ENCODE data around the gene CLDN6. TPM values are rescaled to one million over a fixed set of nuclear protein-coding genes. Genes with fewer than 3 reads are reported as not detected.
A peak's percentile ranks its signal among the peaks of the same experiment; 100 is the strongest.

Gene CLDN6
- total and polyA plus RNA-seq, 9 of the 15 experiments (the other 6 are each of a cell fraction or from before 2014, with no cell fraction given) = 0.22 to 0.75 (median 0.38) TPM; not detected in 3

GRCh38 chr16:3066440-3066748 lies 48.4 kb upstream of the CLDN6 start:
- intact Hi-C loops (cut with micrococcal nuclease) = no loop called here
- H4K20me1 ChIP-seq (replicated peaks; ENCODE audit: control insufficient read depth, insufficient read depth, low read length) = no peaks in the 10 kb centered on the region
- no peaks in the 10 kb centered on the region for H3K9me3 ChIP-seq (replicated peaks; ENCODE audit: control insufficient read depth, insufficient read depth, low read depth, low read length)
- ChIA-PET CTCF (ENCODE audit: low intra/inter-chr PET ratio) (no interaction called here), POLR2A (interaction anchor here (0.7 kb wide), 1 partner anchor 86 kb away, joined by 3 read pairs; no protein-coding TSS in a partner anchor)
- H3K4me2 ChIP-seq (ENCODE audit: insufficient read depth, low read length) = no peak overlapping the region
- BruUV-seq (replicated peaks) = no TSS peak
- 71% methylated on average over 5 of the region's 7 CpGs for WGBS (ENCODE audit: insufficient coverage, low coverage, missing lambda C conversion rate)
- no peaks in the 10 kb centered on the region for H3K79me2 ChIP-seq (ENCODE audit: control insufficient read depth, insufficient read depth, low read length)
- H3K27me3 ChIP-seq (ENCODE audit: control insufficient read depth in 2 of 2, insufficient read depth in 2 of 2, low read length in 2 of 2) = no peaks in the 10 kb centered on the region
- DNase-seq (ENCODE audit: extremely low read depth in 1 of 4, low spot score in 3 of 4) (no peak), FAIRE-seq (no peak), ATAC-seq (no peak)
- H3K36me3 ChIP-seq (ENCODE audit: control insufficient read depth, insufficient read depth, low read length) = no peaks in the 10 kb centered on the region
- TF ChIP-seq ZKSCAN8 (CRISPR knock-in tag; IDR thresholded peaks at IDR 0.05) (no peak), GABPB2 (CRISPR knock-in tag; conservative IDR thresholded peaks at IDR 0.05) (no peak), ZNF668 (CRISPR knock-in tag; IDR thresholded peaks at IDR 0.05) (no peak)
- H3K27ac ChIP-seq (ENCODE audit: extremely low read depth, low read depth, low read length) = no peak overlapping the region
- H3K9me1 ChIP-seq (ENCODE audit: control insufficient read depth, insufficient read depth, low read length) = no peaks in the 10 kb centered on the region
- H3K4me3 ChIP-seq = no peak overlapping the region
- H2AFZ ChIP-seq (ENCODE audit: low read depth, low read length) = no peak overlapping the region
- in situ Hi-C loops (cut with MboI) = no loop called here
- H3K4me1 ChIP-seq (replicated peaks in 1 of 2; ENCODE audit: control insufficient read depth in 2 of 2, insufficient read depth in 2 of 2, low read length in 2 of 2) = peaks cover 8 to 41% of the 10 kb centered on the region in 2 experiments; a peak in 4 of 5 replicates
- no peak overlapping the region for H3K9ac ChIP-seq (ENCODE audit: insufficient read depth in 1 of 2, low read depth in 2 of 2, low read length in 2 of 2)

DNA sequence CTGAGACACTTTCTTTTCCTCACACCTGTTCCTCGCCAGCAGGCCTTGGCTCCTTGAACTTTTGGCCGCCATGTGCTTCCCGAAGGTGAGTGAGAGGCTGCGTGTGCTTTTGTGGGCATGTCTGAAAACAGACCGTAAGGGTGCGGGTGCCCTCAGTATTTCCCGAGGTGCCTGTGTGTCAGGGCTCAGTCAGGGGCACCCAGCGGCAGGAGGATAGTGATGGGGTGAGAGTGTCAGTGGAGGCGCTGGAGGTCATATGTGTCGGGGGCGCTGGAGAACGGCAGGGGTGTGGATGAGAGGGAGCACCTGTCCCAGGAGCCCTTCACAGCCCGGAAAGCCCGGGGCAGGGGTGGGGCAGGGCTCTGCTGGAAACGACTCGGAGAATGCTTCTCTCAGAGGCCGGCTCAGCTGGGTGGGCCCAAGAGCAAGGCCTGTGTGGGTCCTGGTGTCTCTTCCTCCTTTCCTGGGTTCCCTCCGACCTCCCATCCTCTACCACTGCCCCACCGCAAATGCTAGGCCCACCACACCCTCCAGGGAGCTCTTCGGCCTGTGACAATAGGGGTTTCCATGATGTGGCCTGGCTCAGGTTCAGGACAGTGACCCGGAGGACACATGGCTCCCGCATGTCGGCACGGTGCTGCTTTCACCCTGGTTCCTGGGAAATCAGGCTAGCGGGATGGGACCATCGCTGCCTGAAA lies 47.9 kb upstream of the CLDN6 start:
- POLR2A ChIA-PET = interaction anchor here (0.7 kb wide), 1 partner anchor 86 kb away, joined by 3 read pairs; no protein-coding TSS in a partner anchor
- Histone ChIP-seq H3K9me1 (ENCODE audit: control insufficient read depth, insufficient read depth, low read length) (no peaks in the 10 kb centered on the region), H3K4me2 (ENCODE audit: insufficient read depth, low read length) (no peak overlapping the region), H2AFZ (ENCODE audit: low read depth, low read length) (0 out of 2 replicates have a peak overlapping the region, but pooled peaks have one; percentile 67), H4K20me1 (replicated peaks; ENCODE audit: control insufficient read depth, insufficient read depth, low read length) (no peaks in the 10 kb centered on the region), H3K4me3 (no peak overlapping the region), H3K36me3 (ENCODE audit: control insufficient read depth, insufficient read depth, low read length) (no peaks in the 10 kb centered on the region), H3K27me3 (ENCODE audit: control insufficient read depth in 2 of 2, insufficient read depth in 2 of 2, low read length in 2 of 2) (no peaks in the 10 kb centered on the region), H3K9ac (ENCODE audit: insufficient read depth in 1 of 2, low read depth in 2 of 2, low read length in 2 of 2) (peak overlapping the region in 1 of 2 experiments; percentile 24; a peak in 1 of 4 replicates), H3K27ac (ENCODE audit: extremely low read depth, low read depth, low read length) (no peak overlapping the region), H3K4me1 (replicated peaks in 1 of 2; ENCODE audit: control insufficient read depth in 2 of 2, insufficient read depth in 2 of 2, low read length in 2 of 2) (peaks cover 8 to 40% of the 10 kb centered on the region in 2 experiments; a peak in 4 of 5 replicates), H3K79me2 (ENCODE audit: control insufficient read depth, insufficient read depth, low read length) (no peaks in the 10 kb centered on the region), H3K9me3 (replicated peaks; ENCODE audit: control insufficient read depth, insufficient read depth, low read depth, low read length) (no peaks in the 10 kb centered on the region)
- intact Hi-C loops (cut with micrococcal nuclease) (no loop called here), in situ Hi-C loops (cut with MboI) (no loop called here)
- no peak for FAIRE-seq
- CTCF ChIA-PET (ENCODE audit: low intra/inter-chr PET ratio) = no interaction called here
- WGBS (ENCODE audit: insufficient coverage, low coverage, missing lambda C conversion rate) = 77% methylated on average over 25 of the region's 26 CpGs
- ATAC-seq = no peak
- DNase-seq (ENCODE audit: extremely low read depth in 1 of 4, low spot score in 3 of 4) = peak in 1 of 4 experiments; percentile 6
- no TSS peak for BruUV-seq (replicated peaks)
- TF ChIP-seq SLC30A9 (CRISPR knock-in tag; IDR thresholded peaks at IDR 0.05) = no peak

Measured in K562 (cell line).